C4-2B (cell line): ENCODE results near the gene ATP6V0A1.

Experiments
- H3K27ac ChIP-seq: fragments of 450-650 bp; 2 replicates; pipeline ENCODE4 v1.5.1; 2017
- ZFX ChIP-seq: fragments of 450-650 bp; IDR thresholded peaks from 2 replicates; pipeline ENCODE4 v1.6.1; 2017
- TF ChIP-seq, protein P1 (sequence below): fragments of 450-650 bp; conservative IDR thresholded peaks from 2 replicates; pipeline ENCODE4 v1.5.1; 2017; ENCODE audit warnings: mild to moderate bottlenecking

The ATP6V0A1 gene

DNA sequence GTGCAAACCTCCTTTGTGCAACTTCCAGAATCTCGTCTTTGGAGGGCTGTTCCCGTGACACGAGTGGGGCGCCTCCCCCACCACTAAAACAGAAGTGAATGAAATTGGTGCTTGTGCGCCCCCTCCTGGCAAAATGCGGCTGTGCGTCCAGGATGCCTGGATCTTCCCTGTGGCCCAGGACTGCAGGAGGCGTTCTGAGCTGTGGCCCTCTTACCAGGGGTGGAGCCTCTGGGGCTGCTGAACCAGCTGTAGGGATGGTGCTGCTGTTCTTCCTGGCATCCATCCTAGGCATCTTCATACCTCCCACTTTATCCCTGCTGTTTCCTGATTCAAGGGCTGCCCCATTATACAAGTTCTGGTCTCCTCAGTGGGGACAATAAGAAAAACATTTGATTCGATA, 58.8 kb downstream of the ATP6V0A1 start:
- H3K27ac ChIP-seq, result no peak overlapping the region
- TF ChIP-seq ZFX, result no peak
- TF ChIP-seq, protein P1, sequence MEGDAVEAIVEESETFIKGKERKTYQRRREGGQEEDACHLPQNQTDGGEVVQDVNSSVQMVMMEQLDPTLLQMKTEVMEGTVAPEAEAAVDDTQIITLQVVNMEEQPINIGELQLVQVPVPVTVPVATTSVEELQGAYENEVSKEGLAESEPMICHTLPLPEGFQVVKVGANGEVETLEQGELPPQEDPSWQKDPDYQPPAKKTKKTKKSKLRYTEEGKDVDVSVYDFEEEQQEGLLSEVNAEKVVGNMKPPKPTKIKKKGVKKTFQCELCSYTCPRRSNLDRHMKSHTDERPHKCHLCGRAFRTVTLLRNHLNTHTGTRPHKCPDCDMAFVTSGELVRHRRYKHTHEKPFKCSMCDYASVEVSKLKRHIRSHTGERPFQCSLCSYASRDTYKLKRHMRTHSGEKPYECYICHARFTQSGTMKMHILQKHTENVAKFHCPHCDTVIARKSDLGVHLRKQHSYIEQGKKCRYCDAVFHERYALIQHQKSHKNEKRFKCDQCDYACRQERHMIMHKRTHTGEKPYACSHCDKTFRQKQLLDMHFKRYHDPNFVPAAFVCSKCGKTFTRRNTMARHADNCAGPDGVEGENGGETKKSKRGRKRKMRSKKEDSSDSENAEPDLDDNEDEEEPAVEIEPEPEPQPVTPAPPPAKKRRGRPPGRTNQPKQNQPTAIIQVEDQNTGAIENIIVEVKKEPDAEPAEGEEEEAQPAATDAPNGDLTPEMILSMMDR, result peak; percentile 98

DNA sequence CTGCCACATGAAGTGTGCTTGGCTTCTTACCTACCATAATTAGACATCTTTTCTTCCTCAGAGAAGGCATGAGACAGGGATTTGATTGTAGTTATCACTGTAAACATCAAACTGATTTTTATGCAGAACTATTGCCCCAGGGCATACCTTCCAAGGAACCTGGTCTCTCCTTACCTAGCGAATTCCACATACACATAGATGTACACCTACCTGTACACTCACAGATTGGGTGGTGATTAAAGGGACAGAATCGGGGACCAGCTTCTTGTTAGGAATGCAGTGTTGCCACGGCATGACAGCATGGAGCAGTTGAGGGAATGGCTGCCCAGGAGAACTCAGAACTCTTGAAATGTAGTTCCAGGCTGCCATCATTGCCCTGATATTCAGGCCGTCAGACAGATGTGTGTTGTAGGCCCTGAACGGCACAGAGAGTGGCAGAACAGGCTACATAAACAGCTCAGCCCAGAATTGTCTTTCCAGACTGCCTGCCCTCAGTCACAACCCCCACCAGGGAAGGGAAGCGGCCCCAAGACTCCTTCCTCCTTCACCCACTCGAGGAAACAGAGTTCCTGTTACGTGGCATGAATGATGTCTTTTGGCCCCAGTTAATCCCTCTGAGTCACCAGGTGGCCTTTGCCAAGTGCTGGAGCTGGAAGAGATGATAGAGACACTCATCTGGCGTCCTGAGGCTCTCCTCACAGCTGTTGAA, 59.5 kb downstream of the ATP6V0A1 start:
- no peak overlapping the region for H3K27ac ChIP-seq
- TF ChIP-seq, protein P1, result no peak
- TF ChIP-seq ZFX, result no peak

DNA sequence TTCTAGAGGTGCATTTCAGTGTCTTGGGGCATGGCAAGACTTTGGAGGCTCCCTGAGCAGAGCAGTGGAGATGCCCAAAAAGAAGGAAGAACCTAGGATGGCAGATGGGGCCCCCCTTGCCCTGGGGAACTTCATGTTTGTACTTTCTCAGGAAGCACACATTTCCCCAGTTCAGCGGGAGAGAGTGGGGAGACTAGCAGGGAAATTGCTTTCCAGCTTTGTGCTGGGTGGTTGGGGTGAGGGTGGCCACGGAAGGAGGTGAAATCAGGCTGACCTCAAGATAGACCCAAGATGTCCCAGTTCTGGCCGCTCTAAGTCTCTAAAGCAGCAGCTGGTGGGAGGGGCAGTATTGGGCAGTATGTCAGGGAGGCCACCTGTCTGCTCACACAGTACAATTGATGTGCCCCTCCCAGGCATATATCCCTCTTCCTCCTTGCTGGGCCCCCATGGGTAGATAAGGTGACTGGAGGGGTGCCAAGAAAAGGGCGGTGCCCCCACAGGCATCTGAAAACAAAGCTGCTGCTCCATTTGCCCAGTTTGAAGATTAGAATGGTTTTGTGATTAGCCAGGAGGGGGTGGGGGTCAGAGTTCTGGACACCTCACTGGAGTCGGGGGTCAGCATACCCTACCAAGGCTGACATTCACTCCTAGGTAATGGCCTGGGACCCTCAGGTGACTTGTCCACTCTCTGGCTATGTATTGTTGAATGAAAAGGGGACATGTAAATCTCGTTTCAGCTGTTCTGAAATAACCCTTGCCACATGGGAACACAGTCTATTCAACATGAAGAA, 60.3 kb downstream of the ATP6V0A1 start:
- TF ChIP-seq, protein P1, result no peak
- TF ChIP-seq ZFX, result no peak
- H3K27ac ChIP-seq, result no peak overlapping the region

DNA sequence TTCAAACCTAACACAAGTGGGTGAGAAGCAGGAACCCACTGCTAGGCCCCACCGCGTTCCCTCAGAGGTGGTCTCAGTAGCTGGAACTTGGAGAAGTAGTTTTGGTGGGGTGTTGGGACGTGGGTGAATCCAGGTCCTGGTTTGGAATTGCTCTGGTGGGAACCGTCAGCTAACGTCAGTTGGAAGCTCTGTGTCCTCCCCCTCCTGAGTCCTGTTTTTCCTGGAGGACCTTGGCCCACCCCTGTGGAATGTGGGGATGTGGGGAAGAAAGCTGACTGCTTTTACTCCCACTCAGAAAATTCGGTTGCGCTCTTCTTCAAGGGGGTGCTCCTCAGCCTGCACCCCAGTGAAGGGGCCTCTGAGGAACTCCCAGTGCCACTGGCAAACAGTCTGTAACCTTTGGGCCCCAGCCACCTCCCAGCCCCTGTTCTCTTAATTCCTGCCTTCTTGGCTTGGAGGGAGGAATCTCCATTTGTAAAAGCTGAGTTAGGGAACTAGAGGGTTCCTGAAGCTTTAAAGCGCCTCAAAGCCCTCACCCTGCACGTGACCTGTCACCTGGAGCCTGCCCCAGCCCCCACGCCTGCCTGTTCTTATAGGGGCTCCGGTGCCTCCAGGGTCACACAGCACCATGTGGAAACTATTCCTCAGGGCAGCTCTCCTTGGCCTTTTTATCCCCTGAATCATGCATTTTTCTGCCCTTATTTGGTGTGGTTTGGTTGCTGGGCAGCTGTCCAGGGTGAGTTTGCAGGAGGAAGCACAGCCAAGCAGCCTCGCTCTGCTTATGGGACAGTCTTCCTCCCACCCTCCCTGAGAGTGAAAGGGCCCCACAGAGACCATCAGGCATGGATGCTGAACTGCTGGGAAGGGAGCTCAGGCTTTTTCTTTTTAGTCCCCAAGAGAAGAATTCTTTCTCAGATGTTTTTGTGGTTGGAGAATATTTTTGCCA, 61.1 kb downstream of the ATP6V0A1 start:
- H3K27ac ChIP-seq, result peak overlapping the region; percentile 5; the same call in 1 of the 2 replicates
- no peak for TF ChIP-seq ZFX
- TF ChIP-seq, protein P1, result no peak

DNA sequence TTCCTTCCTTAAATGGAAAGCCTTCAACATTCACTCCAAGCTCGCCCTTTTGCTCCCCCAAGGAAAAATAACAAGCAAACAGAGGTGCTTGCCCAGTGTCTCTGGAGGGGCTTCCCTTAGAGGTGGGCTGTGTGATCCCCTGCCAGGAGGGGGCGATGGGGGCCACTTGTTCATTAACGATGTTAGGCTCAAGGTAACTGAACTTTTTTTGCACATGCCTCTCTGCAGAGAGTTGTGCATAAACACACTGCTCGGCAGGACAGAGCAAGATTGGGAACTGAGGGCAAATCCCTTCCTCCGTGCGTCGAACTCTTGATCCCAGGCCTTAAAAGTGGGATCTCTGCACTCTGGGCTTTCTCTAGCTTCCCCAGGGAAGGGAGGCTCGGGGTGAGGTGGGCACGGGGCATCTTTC, 61.9 kb downstream of the ATP6V0A1 start:
- TF ChIP-seq, protein P1, result peak; percentile 33
- TF ChIP-seq ZFX, result no peak
- H3K27ac ChIP-seq, result no peak overlapping the region

DNA sequence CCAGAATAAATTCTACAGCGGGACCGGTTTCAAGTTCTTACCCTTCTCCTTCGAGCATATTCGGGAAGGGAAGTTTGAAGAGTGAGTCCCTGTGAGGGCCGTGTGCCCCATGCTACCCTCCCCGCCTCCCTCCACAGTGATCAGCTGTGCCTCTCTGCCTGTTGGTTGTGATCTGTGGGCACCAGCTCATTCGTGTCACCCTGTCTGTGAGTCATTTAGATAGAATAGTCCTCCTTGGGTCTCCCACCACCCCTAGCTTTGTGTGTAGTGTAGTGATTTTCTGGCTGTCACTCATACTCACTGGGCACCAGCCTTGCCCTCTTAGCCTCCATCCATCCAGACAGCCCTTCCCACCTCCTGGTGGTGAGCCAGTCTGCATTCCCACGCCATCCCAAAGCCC, 62.4 kb downstream of the ATP6V0A1 start:
- no peak overlapping the region for H3K27ac ChIP-seq
- TF ChIP-seq, protein P1, result no peak
- TF ChIP-seq ZFX, result no peak
